ENCODE results near the gene PXT1. TPM values are rescaled to one million over a fixed set of nuclear protein-coding genes. Genes with fewer than 3 reads are reported as not detected.

PXT1 gene
- total and polyA plus RNA-seq, 9 of the 15 experiments (the other 6 are each of a cell fraction or from before 2014, with no cell fraction given), result 0.09 to 0.11 (median 0.10) TPM; not detected in 5

DNA sequence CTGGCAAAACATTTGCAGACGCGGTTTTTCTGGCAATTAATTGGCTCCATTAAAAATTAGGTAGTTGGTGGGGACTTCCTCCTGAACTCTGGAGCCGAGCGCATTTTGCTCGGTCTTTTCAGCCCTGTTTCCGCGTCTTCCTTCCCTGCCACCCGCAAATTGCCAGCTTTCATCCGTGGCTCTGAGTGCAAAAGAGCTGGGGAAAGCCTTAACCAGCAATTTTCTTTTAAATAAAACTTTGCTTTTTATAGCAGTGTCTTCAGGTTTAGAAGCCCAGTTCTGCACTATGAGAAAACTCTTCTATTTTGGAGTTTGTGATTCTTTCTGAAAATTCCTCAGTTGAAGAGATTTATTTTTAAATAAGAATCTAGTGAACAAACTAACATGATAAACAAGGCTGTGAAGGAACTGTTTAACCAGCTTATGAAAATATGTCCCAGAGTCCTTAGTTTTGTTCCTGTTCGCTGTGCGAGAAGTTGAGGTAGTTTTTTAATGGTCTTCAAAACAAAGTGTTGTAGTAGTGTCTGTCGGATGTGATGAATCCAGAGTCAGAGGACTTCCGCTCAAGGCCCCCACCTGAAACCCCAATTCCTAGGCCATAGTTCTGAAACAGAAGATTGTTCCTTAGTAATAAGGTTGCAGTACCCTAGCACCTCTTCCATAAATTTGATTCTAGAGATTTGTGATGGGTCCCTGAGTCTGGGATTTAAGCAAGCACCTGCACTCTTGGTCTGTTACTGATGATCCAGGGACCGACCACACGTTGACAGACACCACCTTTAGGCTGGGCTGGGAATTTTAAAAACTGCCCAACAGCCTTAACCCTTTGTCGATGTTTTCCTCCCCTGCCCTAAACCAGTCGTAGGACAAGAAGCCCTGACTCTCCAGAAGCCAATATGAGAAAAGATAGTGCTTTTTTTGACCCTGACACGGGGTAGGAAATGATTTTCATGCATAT is 1.1 kb upstream of the PXT1 start (continued):
- TF ChIP-seq KDM5B (IDR thresholded peaks at IDR 0.05; ENCODE audit: insufficient replicate concordance, low read depth, low read length), result peak; percentile 27
- no peak for TF ChIP-seq FOSL1 (tag; conservative IDR thresholded peaks at IDR 0.05)
- 0 out of 2 replicates have a peak, but pooled peaks have one; percentile 45 for TF ChIP-seq ZNF12 (CRISPR knock-in tag; IDR thresholded peaks at IDR 0.05)
- no peak for TF ChIP-seq SAFB (IDR thresholded peaks at IDR 0.05; ENCODE audit: borderline replicate concordance, low read depth, low read length)
- no peak for TF ChIP-seq RBFOX2 (IDR thresholded peaks at IDR 0.05; ENCODE audit: low read depth, low read length)
- no peak for TF ChIP-seq PYGO2 (tag; IDR thresholded peaks at IDR 0.05)
- no peak for TF ChIP-seq KLF16 (IDR thresholded peaks at IDR 0.05)
- TF ChIP-seq SAFB2 (IDR thresholded peaks at IDR 0.05; ENCODE audit: borderline replicate concordance, low read depth, low read length, severe bottlenecking), result no peak
- TF ChIP-seq, protein P1, sequence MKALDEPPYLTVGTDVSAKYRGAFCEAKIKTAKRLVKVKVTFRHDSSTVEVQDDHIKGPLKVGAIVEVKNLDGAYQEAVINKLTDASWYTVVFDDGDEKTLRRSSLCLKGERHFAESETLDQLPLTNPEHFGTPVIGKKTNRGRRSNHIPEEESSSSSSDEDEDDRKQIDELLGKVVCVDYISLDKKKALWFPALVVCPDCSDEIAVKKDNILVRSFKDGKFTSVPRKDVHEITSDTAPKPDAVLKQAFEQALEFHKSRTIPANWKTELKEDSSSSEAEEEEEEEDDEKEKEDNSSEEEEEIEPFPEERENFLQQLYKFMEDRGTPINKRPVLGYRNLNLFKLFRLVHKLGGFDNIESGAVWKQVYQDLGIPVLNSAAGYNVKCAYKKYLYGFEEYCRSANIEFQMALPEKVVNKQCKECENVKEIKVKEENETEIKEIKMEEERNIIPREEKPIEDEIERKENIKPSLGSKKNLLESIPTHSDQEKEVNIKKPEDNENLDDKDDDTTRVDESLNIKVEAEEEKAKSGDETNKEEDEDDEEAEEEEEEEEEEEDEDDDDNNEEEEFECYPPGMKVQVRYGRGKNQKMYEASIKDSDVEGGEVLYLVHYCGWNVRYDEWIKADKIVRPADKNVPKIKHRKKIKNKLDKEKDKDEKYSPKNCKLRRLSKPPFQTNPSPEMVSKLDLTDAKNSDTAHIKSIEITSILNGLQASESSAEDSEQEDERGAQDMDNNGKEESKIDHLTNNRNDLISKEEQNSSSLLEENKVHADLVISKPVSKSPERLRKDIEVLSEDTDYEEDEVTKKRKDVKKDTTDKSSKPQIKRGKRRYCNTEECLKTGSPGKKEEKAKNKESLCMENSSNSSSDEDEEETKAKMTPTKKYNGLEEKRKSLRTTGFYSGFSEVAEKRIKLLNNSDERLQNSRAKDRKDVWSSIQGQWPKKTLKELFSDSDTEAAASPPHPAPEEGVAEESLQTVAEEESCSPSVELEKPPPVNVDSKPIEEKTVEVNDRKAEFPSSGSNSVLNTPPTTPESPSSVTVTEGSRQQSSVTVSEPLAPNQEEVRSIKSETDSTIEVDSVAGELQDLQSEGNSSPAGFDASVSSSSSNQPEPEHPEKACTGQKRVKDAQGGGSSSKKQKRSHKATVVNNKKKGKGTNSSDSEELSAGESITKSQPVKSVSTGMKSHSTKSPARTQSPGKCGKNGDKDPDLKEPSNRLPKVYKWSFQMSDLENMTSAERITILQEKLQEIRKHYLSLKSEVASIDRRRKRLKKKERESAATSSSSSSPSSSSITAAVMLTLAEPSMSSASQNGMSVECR (CRISPR knock-in tag; IDR thresholded peaks at IDR 0.05), result no peak
- TF ChIP-seq ILF3 (IDR thresholded peaks at IDR 0.05; ENCODE audit: borderline replicate concordance), result no peak
- TF ChIP-seq POLR2B (IDR thresholded peaks at IDR 0.05; ENCODE audit: low read depth, partially characterized antibody), result no peak
- TF ChIP-seq ZBTB17 (CRISPR knock-in tag; IDR thresholded peaks at IDR 0.05), result no peak
- no peak for TF ChIP-seq ZNF764 (CRISPR knock-in tag; IDR thresholded peaks at IDR 0.05; ENCODE audit: low read depth)
- no peak for TF ChIP-seq BDP1 (IDR thresholded peaks at IDR 0.05; ENCODE audit: insufficient read depth, insufficient read length)
- TF ChIP-seq ZFPM2 (CRISPR knock-in tag; IDR thresholded peaks at IDR 0.05), result no peak
- no peak for TF ChIP-seq SMAD2 (IDR thresholded peaks at IDR 0.05; ENCODE audit: low read depth, low read length)
- TF ChIP-seq WHSC1 (IDR thresholded peaks at IDR 0.05; ENCODE audit: low read length), result no peak
- peak; percentile 32; the same call in 1 of the 2 replicates for TF ChIP-seq SPI1 (IDR thresholded peaks at IDR 0.05; ENCODE audit: borderline replicate concordance, low read depth, low read length)
- no peak for TF ChIP-seq ZBTB1 (CRISPR knock-in tag; IDR thresholded peaks at IDR 0.05; ENCODE audit: borderline replicate concordance, low read depth)
- TF ChIP-seq ZNF696 (CRISPR knock-in tag; conservative IDR thresholded peaks at IDR 0.05), result no peak
- TF ChIP-seq RBM34 (IDR thresholded peaks at IDR 0.05; ENCODE audit: borderline replicate concordance, insufficient read depth, low read length), result no peak
- TF ChIP-seq, protein P2, sequence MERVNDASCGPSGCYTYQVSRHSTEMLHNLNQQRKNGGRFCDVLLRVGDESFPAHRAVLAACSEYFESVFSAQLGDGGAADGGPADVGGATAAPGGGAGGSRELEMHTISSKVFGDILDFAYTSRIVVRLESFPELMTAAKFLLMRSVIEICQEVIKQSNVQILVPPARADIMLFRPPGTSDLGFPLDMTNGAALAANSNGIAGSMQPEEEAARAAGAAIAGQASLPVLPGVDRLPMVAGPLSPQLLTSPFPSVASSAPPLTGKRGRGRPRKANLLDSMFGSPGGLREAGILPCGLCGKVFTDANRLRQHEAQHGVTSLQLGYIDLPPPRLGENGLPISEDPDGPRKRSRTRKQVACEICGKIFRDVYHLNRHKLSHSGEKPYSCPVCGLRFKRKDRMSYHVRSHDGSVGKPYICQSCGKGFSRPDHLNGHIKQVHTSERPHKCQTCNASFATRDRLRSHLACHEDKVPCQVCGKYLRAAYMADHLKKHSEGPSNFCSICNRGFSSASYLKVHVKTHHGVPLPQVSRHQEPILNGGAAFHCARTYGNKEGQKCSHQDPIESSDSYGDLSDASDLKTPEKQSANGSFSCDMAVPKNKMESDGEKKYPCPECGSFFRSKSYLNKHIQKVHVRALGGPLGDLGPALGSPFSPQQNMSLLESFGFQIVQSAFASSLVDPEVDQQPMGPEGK (CRISPR knock-in tag; IDR thresholded peaks at IDR 0.05; ENCODE audit: borderline replicate concordance), result no peak
